ENCODE measurements around the gene TDRD7. TPM values are rescaled to one million over a fixed set of nuclear protein-coding genes. Genes with fewer than 3 reads are reported as not detected.
"Not testable (repeated sequence)": the region's sequence is repeated elsewhere in the genome, so short reads cannot be mapped to it uniquely, and the experiment has no call there.

The TDRD7 gene
- polyA plus RNA-seq, 1 donor (not counting 4 experiments of a cell fraction or from before 2014, with no cell fraction given), result 10.5 TPM

DNA sequence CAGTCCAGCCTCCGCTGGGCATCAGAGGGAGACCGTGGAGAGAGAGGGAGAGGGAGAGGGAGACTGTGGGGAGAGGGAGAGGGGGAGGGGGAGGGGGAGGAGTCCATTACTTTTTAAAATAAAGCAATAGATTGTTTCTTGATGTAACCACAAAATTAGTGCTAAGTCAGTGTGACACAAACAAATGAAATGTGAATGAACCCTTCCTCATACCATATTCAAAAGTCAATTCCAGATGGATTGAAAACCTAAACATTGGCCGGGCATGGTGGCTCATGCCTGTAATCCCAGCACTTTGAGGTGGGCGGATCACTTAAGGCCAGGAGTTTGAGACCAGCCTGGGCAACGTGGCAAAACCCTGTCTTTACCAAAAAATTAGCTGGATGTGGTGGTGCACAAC lies 87.0 kb downstream of the TDRD7 start:
- H3K36me3 ChIP-seq (ENCODE audit: control insufficient read depth in 2 of 2, extremely low read depth in 1 of 2, insufficient read depth in 2 of 2, low read length in 2 of 2); H3K79me2 ChIP-seq (ENCODE audit: control insufficient read depth, insufficient read depth, low read length); H3K9me1 ChIP-seq (ENCODE audit: control insufficient read depth, extremely low read depth, insufficient read depth, low read length); H2AFZ ChIP-seq (ENCODE audit: control insufficient read depth, low read length); H3K27ac ChIP-seq (ENCODE audit: control insufficient read depth, insufficient read depth, low read length); H3K9me3 ChIP-seq (ENCODE audit: control insufficient read depth, low read depth, low read length); DNase-seq (ENCODE audit: low read depth, low spot score); H4K20me1 ChIP-seq (ENCODE audit: control insufficient read depth, extremely low read depth, insufficient read depth, low read length); dilution Hi-C loops (cut with MboI; ENCODE audit: extremely low pct_ligation_motif_present, low sequenced_read_pairs); H3K4me1 ChIP-seq (ENCODE audit: control insufficient read depth, extremely low read depth, insufficient read depth, low read length); FAIRE-seq; H3K9ac ChIP-seq (ENCODE audit: control insufficient read depth, extremely low read depth, insufficient read depth, low read length); H3K4me2 ChIP-seq (ENCODE audit: control insufficient read depth, extremely low read depth, insufficient read depth, low read depth, low read length); H3K4me3 ChIP-seq (ENCODE audit: control insufficient read depth in 2 of 3, extremely low read depth in 1 of 3, insufficient read depth in 2 of 3, low read depth in 1 of 3, low read length in 3 of 3): not testable (repeated sequence)
- H3K27me3 ChIP-seq (ENCODE audit: control insufficient read depth, extremely low read depth, insufficient read depth, low read length), result peaks cover 36% of the 10 kb centered on the region

DNA sequence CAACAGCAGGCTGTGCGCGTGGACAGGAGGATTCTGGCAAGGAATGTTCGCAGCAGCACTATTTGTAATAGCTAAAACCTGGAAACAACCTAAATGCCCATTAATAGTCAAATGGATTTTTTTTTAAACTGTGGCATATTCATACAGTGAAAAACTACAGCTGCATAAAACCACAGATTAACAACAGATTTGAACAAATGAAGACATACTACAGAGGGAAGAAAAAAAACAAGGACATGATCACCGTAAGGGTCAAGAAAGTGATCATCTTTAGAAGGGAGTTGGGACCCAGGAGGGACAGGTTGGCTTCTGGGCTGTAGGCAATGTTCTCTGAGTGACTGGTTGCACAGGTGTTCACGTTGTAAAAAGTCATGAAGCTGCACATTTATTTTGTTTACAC lies 88.4 kb downstream of the TDRD7 start:
- H3K4me2 ChIP-seq (ENCODE audit: control insufficient read depth, extremely low read depth, insufficient read depth, low read depth, low read length), result no peak overlapping the region
- H3K9me1 ChIP-seq (ENCODE audit: control insufficient read depth, extremely low read depth, insufficient read depth, low read length), result no peaks in the 10 kb centered on the region
- no peaks in the 10 kb centered on the region for H3K9me3 ChIP-seq (ENCODE audit: control insufficient read depth, low read depth, low read length)
- no peak overlapping the region for H3K27ac ChIP-seq (ENCODE audit: control insufficient read depth, insufficient read depth, low read length)
- no peaks in the 10 kb centered on the region for H3K4me1 ChIP-seq (ENCODE audit: control insufficient read depth, extremely low read depth, insufficient read depth, low read length)
- H3K27me3 ChIP-seq (ENCODE audit: control insufficient read depth, extremely low read depth, insufficient read depth, low read length), result peaks cover 50% of the 10 kb centered on the region
- no peak overlapping the region for H2AFZ ChIP-seq (ENCODE audit: control insufficient read depth, low read length)
- H3K4me3 ChIP-seq (ENCODE audit: control insufficient read depth in 2 of 3, extremely low read depth in 1 of 3, insufficient read depth in 2 of 3, low read depth in 1 of 3, low read length in 3 of 3), result no peak overlapping the region
- FAIRE-seq (no peak), DNase-seq (ENCODE audit: low read depth, low spot score) (no peak)
- no peak overlapping the region for H3K9ac ChIP-seq (ENCODE audit: control insufficient read depth, extremely low read depth, insufficient read depth, low read length)
- TF ChIP-seq, protein P1, sequence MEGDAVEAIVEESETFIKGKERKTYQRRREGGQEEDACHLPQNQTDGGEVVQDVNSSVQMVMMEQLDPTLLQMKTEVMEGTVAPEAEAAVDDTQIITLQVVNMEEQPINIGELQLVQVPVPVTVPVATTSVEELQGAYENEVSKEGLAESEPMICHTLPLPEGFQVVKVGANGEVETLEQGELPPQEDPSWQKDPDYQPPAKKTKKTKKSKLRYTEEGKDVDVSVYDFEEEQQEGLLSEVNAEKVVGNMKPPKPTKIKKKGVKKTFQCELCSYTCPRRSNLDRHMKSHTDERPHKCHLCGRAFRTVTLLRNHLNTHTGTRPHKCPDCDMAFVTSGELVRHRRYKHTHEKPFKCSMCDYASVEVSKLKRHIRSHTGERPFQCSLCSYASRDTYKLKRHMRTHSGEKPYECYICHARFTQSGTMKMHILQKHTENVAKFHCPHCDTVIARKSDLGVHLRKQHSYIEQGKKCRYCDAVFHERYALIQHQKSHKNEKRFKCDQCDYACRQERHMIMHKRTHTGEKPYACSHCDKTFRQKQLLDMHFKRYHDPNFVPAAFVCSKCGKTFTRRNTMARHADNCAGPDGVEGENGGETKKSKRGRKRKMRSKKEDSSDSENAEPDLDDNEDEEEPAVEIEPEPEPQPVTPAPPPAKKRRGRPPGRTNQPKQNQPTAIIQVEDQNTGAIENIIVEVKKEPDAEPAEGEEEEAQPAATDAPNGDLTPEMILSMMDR (optimal IDR thresholded peaks at IDR 0.05 in 1 of 3, IDR thresholded peaks at IDR 0.05 in 1 of 3, conservative IDR thresholded peaks at IDR 0.05 in 1 of 3; ENCODE audit: extremely low read depth in 1 of 3, insufficient read depth in 2 of 3, low read length in 3 of 3), result no peak
- TF ChIP-seq EZH2 (IDR thresholded peaks at IDR 0.05; ENCODE audit: low read length), result no peak
- H4K20me1 ChIP-seq (ENCODE audit: control insufficient read depth, extremely low read depth, insufficient read depth, low read length), result peaks cover 3% of the 10 kb centered on the region
- no peaks in the 10 kb centered on the region for H3K79me2 ChIP-seq (ENCODE audit: control insufficient read depth, insufficient read depth, low read length)
- H3K36me3 ChIP-seq (ENCODE audit: control insufficient read depth in 2 of 2, extremely low read depth in 1 of 2, insufficient read depth in 2 of 2, low read length in 2 of 2), result peaks cover 0 to 3% of the 10 kb centered on the region in 2 experiments
- dilution Hi-C loops (cut with MboI; ENCODE audit: extremely low pct_ligation_motif_present, low sequenced_read_pairs), result no loop called here

DNA sequence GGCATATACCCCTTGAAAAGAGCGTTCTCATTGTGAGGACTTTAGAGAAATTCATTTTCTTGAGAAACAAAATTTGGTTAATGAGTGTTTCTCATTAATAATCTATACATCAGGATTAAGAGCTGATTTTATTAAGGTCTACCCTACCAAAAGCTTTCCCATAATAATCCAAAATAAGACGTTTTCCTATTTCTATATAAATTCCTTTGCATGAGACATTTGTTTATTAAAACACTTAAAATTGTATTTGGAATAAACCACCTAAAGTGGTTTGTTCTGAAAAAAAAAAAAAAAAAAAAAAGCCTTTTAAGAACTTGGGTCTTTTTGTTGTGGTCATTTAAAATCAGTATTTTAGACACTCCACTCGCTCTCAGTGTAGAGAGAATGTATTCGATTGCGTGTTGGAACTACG lies 88.9 kb downstream of the TDRD7 start:
- Histone ChIP-seq H3K4me1 (ENCODE audit: control insufficient read depth, extremely low read depth, insufficient read depth, low read length) (no peaks in the 10 kb centered on the region), H3K9ac (ENCODE audit: control insufficient read depth, extremely low read depth, insufficient read depth, low read length) (no peak overlapping the region), H3K27me3 (ENCODE audit: control insufficient read depth, extremely low read depth, insufficient read depth, low read length) (peaks cover 55% of the 10 kb centered on the region), H3K27ac (ENCODE audit: control insufficient read depth, insufficient read depth, low read length) (no peak overlapping the region), H3K9me1 (ENCODE audit: control insufficient read depth, extremely low read depth, insufficient read depth, low read length) (no peaks in the 10 kb centered on the region), H2AFZ (ENCODE audit: control insufficient read depth, low read length) (no peak overlapping the region), H3K4me2 (ENCODE audit: control insufficient read depth, extremely low read depth, insufficient read depth, low read depth, low read length) (peak overlapping the region; percentile 62), H4K20me1 (ENCODE audit: control insufficient read depth, extremely low read depth, insufficient read depth, low read length) (peaks cover 3% of the 10 kb centered on the region), H3K79me2 (ENCODE audit: control insufficient read depth, insufficient read depth, low read length) (no peaks in the 10 kb centered on the region), H3K4me3 (ENCODE audit: control insufficient read depth in 2 of 3, extremely low read depth in 1 of 3, insufficient read depth in 2 of 3, low read depth in 1 of 3, low read length in 3 of 3) (peak overlapping the region in 1 of 3 experiments; percentile 30), H3K36me3 (ENCODE audit: control insufficient read depth in 2 of 2, extremely low read depth in 1 of 2, insufficient read depth in 2 of 2, low read length in 2 of 2) (peaks cover 0 to 3% of the 10 kb centered on the region in 2 experiments), H3K9me3 (ENCODE audit: control insufficient read depth, low read depth, low read length) (no peaks in the 10 kb centered on the region)
- DNase-seq (ENCODE audit: low read depth, low spot score) (no peak), FAIRE-seq (no peak)
- dilution Hi-C loops (cut with MboI; ENCODE audit: extremely low pct_ligation_motif_present, low sequenced_read_pairs), result no loop called here
- TF ChIP-seq, protein P1 (optimal IDR thresholded peaks at IDR 0.05 in 1 of 3, IDR thresholded peaks at IDR 0.05 in 1 of 3, conservative IDR thresholded peaks at IDR 0.05 in 1 of 3; ENCODE audit: extremely low read depth in 1 of 3, insufficient read depth in 2 of 3, low read length in 3 of 3), result no peak
- TF ChIP-seq EZH2 (IDR thresholded peaks at IDR 0.05; ENCODE audit: low read length), result no peak

Data from keratinocyte (primary cell).